ENCODE data around the gene CUEDC1.

CUEDC1 gene

DNA sequence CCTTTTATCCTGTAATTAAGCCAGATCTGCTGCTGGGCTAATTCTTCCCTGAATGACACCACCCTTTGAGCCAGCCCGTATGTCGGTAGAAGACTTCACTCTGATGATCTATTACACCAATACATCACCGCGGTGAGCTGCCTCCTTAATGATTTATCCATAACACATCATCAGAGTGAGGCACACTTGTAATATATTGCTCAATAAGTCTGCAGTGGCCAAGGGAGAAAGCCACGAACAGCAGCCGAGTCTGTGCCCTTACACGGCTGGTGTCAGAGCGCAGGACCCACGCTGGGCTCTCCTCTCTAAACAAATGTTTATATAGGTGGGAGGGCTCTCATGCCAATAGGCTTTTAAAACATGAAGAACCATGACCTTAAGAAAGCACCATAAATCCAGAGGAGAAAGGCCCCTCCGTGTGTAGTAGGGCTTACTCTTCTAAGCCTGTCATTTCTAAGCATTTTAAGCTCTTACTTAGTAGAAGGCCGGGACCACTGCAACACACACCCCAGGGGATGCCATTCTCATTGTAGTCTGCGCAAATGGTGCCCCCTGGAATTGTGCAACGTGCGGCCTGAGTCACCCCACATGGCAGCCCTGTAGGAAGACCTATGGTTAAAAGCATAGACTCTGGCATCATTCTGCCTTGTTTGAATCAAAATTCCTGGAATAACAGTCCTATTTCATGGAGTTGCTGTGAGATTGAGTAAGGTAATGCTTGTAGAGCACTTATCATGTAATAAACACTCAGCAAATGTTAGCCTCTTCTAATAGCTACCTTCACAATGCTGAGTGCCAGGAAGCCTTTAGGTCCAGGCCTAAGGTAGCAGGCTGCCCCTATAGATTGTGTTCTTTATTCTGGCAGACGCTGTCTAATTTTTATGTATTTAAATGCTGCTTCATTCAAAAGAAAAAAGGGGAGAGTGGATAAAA lies 131.5 kb downstream of the CUEDC1 start:
- no peak for DNase-seq

DNA sequence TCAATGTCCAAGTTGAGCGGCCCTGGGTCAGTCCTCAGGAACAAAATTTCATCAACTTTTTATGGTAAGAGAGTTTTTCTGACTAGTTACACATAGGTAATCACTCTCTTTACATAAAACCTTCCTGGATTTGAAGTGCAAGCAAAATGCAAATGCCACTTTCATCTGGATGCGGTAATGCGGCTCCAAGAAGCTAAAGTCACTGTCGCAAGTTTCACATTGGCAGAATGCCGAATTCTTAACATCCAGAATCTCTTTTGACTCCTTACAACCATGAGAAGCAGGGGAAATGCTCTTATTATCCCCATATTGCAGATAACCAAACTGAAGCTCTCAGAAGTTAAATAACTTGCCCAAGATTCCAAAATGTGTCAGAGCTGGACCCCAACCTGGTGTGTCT lies 135.3 kb downstream of the CUEDC1 start:
- no peak for DNase-seq

DNA sequence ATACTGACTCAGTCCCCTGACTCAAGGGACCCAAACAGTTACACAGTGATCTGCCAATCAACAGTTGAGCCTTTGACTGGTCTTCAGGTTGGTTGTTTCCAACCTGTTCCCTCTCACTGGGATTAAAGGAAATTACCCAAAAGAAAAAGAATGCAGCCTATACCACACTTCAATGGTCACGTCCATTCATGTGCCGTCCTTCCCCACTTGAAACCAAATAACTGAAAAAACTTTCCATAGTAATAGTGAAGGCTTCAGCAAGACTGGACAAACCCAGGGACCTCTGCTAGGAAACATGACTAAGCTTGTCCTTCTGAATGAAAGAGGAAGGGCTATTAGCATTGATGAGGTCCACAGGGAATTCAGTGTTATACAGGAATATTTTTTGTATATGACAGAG lies 135.9 kb downstream of the CUEDC1 start:
- DNase-seq, result no peak

DNA sequence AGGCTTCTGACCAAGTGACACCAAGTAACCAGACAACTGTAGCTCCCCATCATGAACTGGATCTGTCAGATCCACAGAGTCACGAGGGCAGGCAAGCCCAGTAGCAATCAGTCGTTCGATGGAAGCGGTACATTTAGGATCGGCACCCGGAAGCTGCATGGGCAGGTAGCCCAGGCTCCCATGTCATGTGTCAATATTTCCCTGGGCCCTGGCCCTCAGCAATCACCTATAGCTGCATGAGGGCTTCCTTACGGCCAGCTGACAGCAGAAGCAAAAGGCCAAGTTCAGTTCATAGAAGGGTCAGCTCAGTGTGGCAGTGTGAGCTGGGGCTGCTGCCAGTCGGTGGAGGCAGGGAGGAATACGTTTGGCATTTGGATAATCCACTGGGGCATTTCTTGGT lies 137.1 kb downstream of the CUEDC1 start:
- DNase-seq, result no peak

DNA sequence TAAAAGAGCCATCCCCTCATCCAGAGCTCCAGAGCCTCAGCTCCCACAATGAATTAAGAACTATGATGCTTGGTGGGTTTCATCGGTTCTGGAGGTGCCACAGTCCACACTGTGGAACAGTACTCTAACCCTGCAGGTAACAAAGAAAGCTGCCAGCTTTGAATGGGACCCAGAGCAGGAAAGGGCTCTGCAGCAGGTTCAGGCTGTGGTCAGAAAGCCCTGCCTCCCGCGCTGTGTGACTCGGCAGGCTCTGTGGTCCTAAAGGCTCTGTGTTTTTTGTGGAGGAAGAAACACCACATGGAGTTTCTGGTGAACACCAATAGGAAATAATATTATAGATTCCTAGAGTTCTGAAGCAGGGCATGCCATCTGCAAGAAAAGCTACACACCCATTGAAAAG lies 137.9 kb downstream of the CUEDC1 start:
- DNase-seq, result no peak

DNA sequence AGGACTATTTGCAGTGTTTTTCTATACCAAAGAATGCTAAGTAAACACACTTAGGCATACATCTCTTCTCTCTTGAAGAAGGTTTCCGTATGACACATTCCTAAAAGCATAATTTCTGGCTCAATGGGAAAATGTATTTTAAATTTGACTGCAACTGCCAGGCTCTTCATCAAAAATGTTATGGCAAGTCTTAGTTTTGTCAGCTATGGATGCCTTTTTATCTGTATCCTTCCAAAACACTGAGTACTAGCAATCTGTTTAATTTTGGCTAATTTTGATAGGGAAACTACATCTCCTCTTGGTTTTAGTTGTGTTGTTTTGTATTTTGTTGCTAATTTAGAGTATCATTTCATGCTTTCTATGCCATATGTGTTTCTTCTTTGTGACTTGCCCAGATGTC lies 140.8 kb downstream of the CUEDC1 start:
- DNase-seq, result no peak

DNA sequence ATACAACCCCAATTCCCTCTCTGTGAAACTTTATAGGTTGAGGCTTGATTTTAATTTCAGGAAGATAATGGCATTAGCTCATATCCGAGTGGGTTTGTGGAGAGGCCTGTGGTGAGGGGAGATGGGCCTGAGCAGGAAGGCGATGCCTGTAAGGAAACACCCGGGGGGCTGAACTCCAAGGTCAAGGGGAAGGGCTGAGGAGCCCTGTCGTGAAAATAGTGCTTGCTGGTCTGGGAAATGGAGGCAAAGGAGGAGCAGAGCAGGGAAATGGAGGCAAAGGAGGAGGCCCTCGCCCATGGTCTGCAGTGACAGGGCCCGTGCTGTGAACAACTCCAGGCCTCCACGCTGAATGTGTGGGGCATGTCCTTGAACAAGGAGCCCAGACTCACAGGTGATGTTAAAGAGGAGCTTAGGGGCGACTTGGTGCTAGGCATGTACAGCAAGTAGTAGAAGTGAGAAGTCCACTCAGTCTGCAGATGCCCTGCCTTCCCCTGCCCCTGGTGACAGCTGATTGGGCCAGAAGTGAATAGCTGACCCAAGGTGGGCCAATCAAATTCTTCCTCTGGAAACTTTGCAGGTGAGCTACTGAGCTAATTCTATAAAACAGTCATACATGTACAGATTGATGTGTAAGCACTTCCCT lies 143.5 kb downstream of the CUEDC1 start:
- DNase-seq, result no peak

Measured in CD4-positive, alpha-beta T cell treated with Interleukin-10 for 1 hour (primary cell).